GM21526 (cell line): ENCODE measurements around the gene SIN3A.
"Not testable (repeated sequence)": the region's sequence is repeated elsewhere in the genome, so short reads cannot be mapped to it uniquely, and the experiment has no call there.

Experiments
- ATAC-seq: cut with Tn5 transposase; IDR thresholded peaks from one replicate; pipeline ENCODE4 v1.9.1; 2021; ENCODE audit warnings: moderate library complexity; ENCODE audit not compliant: unreplicated experiment, low FRiP score

The SIN3A gene

GRCh38 chr15:75339531-75340240 is 111.8 kb downstream of the SIN3A start:
- ATAC-seq = no peak

- ATAC-seq = no peak
Observed at GRCh38 chr15:75338661-75339240, 112.7 kb downstream of the SIN3A start.

- no peak for ATAC-seq
Observed at GRCh38 chr15:75335705-75336355, 115.7 kb downstream of the SIN3A start, which contains the start of gene COMMD4. COMMD4 (plus strand) TSS chr15:75336063; CDS start chr15:75336090, 27 bp downstream.

- no peak for ATAC-seq
Observed at GRCh38 chr15:75335313-75335704, 116.2 kb downstream of the SIN3A start.

GRCh38 chr15:75333654-75334419 is 117.7 kb downstream of the SIN3A start:
- not testable (repeated sequence) for ATAC-seq

- ATAC-seq = not testable (repeated sequence)
Observed at GRCh38 chr15:75332093-75332492, 119.4 kb downstream of the SIN3A start.

- no peak for ATAC-seq
Observed at GRCh38 chr15:75329571-75329970, 121.9 kb downstream of the SIN3A start.

- ATAC-seq = no peak
Observed at GRCh38 chr15:75328493-75329314, 122.8 kb downstream of the SIN3A start.

- no peak for ATAC-seq
Observed at GRCh38 chr15:75327491-75327890, 124.0 kb downstream of the SIN3A start.

GRCh38 chr15:75327005-75327404 is 124.5 kb downstream of the SIN3A start:
- no peak for ATAC-seq

GRCh38 chr15:75325922-75326321 is 125.6 kb downstream of the SIN3A start:
- no peak for ATAC-seq

- ATAC-seq = no peak
Observed at GRCh38 chr15:75321711-75322110, 129.8 kb downstream of the SIN3A start.
